B cell (primary cell): ENCODE results near the gene PLEKHH2. TPM values are rescaled to one million over a fixed set of nuclear protein-coding genes. Genes with fewer than 3 reads are reported as not detected.

Experiments used
- ATAC-seq: fragments of 200-7000 bp; cut with Tn5 transposase; one replicate; pipeline ENCODE4 v1.10.0; 2021; ENCODE audit warnings: low read depth, mild to moderate bottlenecking, moderate number of reproducible peaks, moderate library complexity
- CTCF ChIA-PET: fragments of 350-600 bp; sonication (Branson Sonifier 250); formaldehyde crosslinking; loops from one replicate; lab custom pipeline; 2021; ENCODE audit warnings: antibody characterized with exemption, inconsistent platforms; lab: Charles Lee
- POLR2A ChIA-PET: fragments of 350-600 bp; sonication (Branson Sonifier 250); formaldehyde crosslinking; loops from one replicate; lab custom pipeline; 2021; ENCODE audit warnings: antibody characterized with exemption; lab: Charles Lee
- DNase-seq: peaks from one replicate; pipeline ENCODE4 v3.0.0; 2013
- H2AFZ ChIP-seq: 2 replicates; pipeline ENCODE4 v1.6.1; 2012; ENCODE audit warnings: mild to moderate bottlenecking, low read depth, low read length; ENCODE audit not compliant: insufficient read depth, poor library complexity, severe bottlenecking
- H3K27ac ChIP-seq, 2 donors: 1 replicate in 1 of 2; 2 replicates in 1 of 2; pipeline ENCODE4 v1.5.1; 2012 to 2013; ENCODE audit warnings: low read length in 2 of 2, mild to moderate bottlenecking in 2 of 2, moderate library complexity in 1 of 2
- H3K27me3 ChIP-seq, 4 experiments: fragments of 200-600 bp in 1 of 4; sonication (generic) in 1 of 4; replicated peaks in 1 of 4; 1 replicate in 2 of 4; 2 replicates in 2 of 4; pipeline versions ENCODE4 v1.6.1 to v1.7.0; 2013 to 2016; ENCODE audit warnings: low read length in 3 of 4, mild to moderate bottlenecking in 2 of 4, mixed read lengths in 1 of 4, moderate library complexity in 1 of 4; ENCODE audit not compliant: insufficient read depth in 4 of 4, control insufficient read depth in 3 of 4; ENCODE audit errors: control extremely low read depth in 1 of 4
- H3K36me3 ChIP-seq, 2 experiments: replicated peaks in 1 of 2; 1 replicate in 1 of 2; 2 replicates in 1 of 2; pipeline versions ENCODE4 v1.6.1 to v1.7.1; 2013; ENCODE audit warnings: low read length in 1 of 2; ENCODE audit not compliant: insufficient read depth in 2 of 2, control insufficient read depth in 1 of 2; ENCODE audit errors: control extremely low read depth in 1 of 2, extremely low read depth in 1 of 2
- H3K4me1 ChIP-seq, 2 donors: fragments of 200-600 bp in 1 of 2; sonication (generic) in 1 of 2; 1 replicate in 1 of 2; 2 replicates in 1 of 2; pipeline versions ENCODE4 v1.5.1 to v1.6.1; 2013 to 2017; ENCODE audit warnings: low read length in 2 of 2; ENCODE audit not compliant: control insufficient read depth in 2 of 2, insufficient read depth in 2 of 2
- H3K4me2 ChIP-seq: replicated peaks from 2 replicates; pipeline ENCODE3; 2012; ENCODE audit warnings: mild to moderate bottlenecking, low read depth, low read length; ENCODE audit not compliant: poor library complexity, severe bottlenecking
- H3K4me3 ChIP-seq, 5 experiments: fragments of 200-600 bp in 1 of 5; sonication (generic) in 1 of 5; 1 replicate in 3 of 5; 2 replicates in 2 of 5; pipeline versions ENCODE4 v1.5.1 to v1.7.0; 2011 to 2016; ENCODE audit warnings: low read length in 4 of 5, mild to moderate bottlenecking in 4 of 5, low read depth in 2 of 5, control low read depth in 1 of 5, moderate library complexity in 1 of 5; ENCODE audit not compliant: insufficient read depth in 1 of 5; ENCODE audit errors: control extremely low read depth in 1 of 5, extremely low read depth in 1 of 5
- H3K79me2 ChIP-seq: fragments of 200-600 bp; sonication (generic); one replicate; pipeline ENCODE4 v1.6.0; 2016; ENCODE audit warnings: low read length; ENCODE audit not compliant: control insufficient read depth, insufficient read depth
- H3K9ac ChIP-seq: fragments of 200-600 bp; sonication (generic); 2 replicates; pipeline ENCODE4 v1.6.1; 2017; ENCODE audit warnings: mild to moderate bottlenecking, low read length, moderate library complexity
- H3K9me3 ChIP-seq, 3 donors: one replicate each; pipeline versions ENCODE4 v1.6.1 to v1.7.1; 2013; ENCODE audit warnings: low read length in 2 of 3; ENCODE audit not compliant: control insufficient read depth in 2 of 3, insufficient read depth in 1 of 3; ENCODE audit errors: control extremely low read depth in 1 of 3
- H4K20me1 ChIP-seq: 2 replicates; pipeline ENCODE4 v1.6.0; 2012; ENCODE audit warnings: mild to moderate bottlenecking, low read length; ENCODE audit not compliant: insufficient read depth, control insufficient read depth, poor library complexity, severe bottlenecking
- H3K27ac Mint-ChIP-seq: one replicate; pipeline ENCODE4 v1.8.0; 2021; ENCODE audit warnings: mixed read lengths
- H3K27me3 Mint-ChIP-seq: one replicate; pipeline ENCODE4 v1.8.0; 2021; ENCODE audit warnings: mixed read lengths
- H3K4me1 Mint-ChIP-seq: one replicate; pipeline ENCODE4 v1.8.0; 2021; ENCODE audit warnings: mixed read lengths
- H3K4me3 Mint-ChIP-seq: one replicate; pipeline ENCODE4 v1.8.0; 2021; ENCODE audit warnings: mixed read lengths
- H3K9me3 Mint-ChIP-seq: one replicate; pipeline ENCODE4 v1.8.0; 2022; ENCODE audit warnings: mixed read lengths; ENCODE audit not compliant: insufficient read depth
- CTCF ChIP-seq: fragments of 200-600 bp; IDR thresholded peaks from one replicate; pipeline ENCODE4 v1.8.0; 2022; ENCODE audit warnings: antibody characterized with exemption, mild to moderate bottlenecking
- EZH2 ChIP-seq: IDR thresholded peaks from 2 replicates; pipeline ENCODE4 v1.6.1; 2012; ENCODE audit warnings: borderline replicate concordance, low read depth, mild to moderate bottlenecking, moderate library complexity, low read length; ENCODE audit not compliant: insufficient read depth, poor library complexity, severe bottlenecking
- WGBS: methylation state at CpG from one replicate; pipeline ENCODE4 v1.1.5; 2013; ENCODE audit warnings: missing lambda C conversion rate; ENCODE audit not compliant: insufficient coverage; 5-methylcytosine and 5-hydroxymethylcytosine counted together
- intact Hi-C: fragments of 100-400 bp; cut with micrococcal nuclease; formaldehyde crosslinking; loops from one replicate; pipeline ENCODE4 v1.10.0; 2022
- polyA plus RNA-seq: library from polyadenylated mRNA; depleted of rRNA; stranded (reverse); fragments of >200 nt; gene quantifications from 2 replicates; pipeline ENCODE4 v1.2.3, GENCODE V29; 2012
- total RNA-seq, 2 donors: library from RNA; stranded (reverse); fragments of 120-200 nt in 1 of 2; gene quantifications; 1 replicate in 1 of 2; 2 replicates in 1 of 2; pipeline versions ENCODE4 v1.2.3 to v1.2.4, GENCODE V29; 2013 to 2022

The PLEKHH2 gene
- total and polyA plus RNA-seq, 2 donors (not counting 1 experiment from before 2014, with no cell fraction given), result 0.17 to 0.19 TPM

DNA sequence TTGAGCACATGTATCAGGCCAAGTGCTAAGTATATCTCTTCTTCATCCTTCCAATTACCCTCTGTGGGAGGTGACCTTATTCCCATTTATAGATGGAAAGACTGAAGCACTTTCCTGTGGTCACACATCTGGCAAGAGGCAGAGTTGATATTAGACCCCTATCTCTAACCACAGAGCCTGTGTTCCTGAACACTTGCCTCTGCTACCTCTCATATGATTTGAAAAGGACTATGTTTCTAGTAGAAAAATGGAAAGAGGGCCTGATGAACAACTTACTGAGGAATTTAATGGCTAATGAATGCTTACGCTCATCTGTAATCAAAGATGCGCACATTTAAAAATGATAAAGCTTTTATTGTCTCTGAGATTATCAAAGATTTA lies 90.6 kb downstream of the PLEKHH2 start:
- Mint-ChIP-seq H3K9me3 (no peaks in the 10 kb centered on the region), H3K27me3 (peaks cover 32% of the 10 kb centered on the region), H3K27ac (no peak overlapping the region), H3K4me1 (no peaks in the 10 kb centered on the region), H3K4me3 (no peak overlapping the region)
- H3K36me3 ChIP-seq, result no peaks in the 10 kb centered on the region
- no peaks in the 10 kb centered on the region for H3K9me3 ChIP-seq
- H3K79me2 ChIP-seq, result no peaks in the 10 kb centered on the region
- no peak overlapping the region for H3K4me3 ChIP-seq
- 100% methylated on average over 1 of the region's 2 CpGs for WGBS
- peaks cover 0 to 3% (median 0%) of the 10 kb centered on the region in 4 experiments for H3K27me3 ChIP-seq
- DNase-seq (no peak), ATAC-seq (no peak)
- H4K20me1 ChIP-seq, result no peaks in the 10 kb centered on the region
- no peak overlapping the region for H3K27ac ChIP-seq
- no peak overlapping the region for H3K4me2 ChIP-seq
- ChIA-PET POLR2A (no interaction called here), CTCF (no interaction called here)
- intact Hi-C loops, result no loop called here
- no peak overlapping the region for H2AFZ ChIP-seq
- TF ChIP-seq EZH2 (no peak), CTCF (no peak)
- no peak overlapping the region for H3K9ac ChIP-seq
- no peaks in the 10 kb centered on the region for H3K4me1 ChIP-seq

DNA sequence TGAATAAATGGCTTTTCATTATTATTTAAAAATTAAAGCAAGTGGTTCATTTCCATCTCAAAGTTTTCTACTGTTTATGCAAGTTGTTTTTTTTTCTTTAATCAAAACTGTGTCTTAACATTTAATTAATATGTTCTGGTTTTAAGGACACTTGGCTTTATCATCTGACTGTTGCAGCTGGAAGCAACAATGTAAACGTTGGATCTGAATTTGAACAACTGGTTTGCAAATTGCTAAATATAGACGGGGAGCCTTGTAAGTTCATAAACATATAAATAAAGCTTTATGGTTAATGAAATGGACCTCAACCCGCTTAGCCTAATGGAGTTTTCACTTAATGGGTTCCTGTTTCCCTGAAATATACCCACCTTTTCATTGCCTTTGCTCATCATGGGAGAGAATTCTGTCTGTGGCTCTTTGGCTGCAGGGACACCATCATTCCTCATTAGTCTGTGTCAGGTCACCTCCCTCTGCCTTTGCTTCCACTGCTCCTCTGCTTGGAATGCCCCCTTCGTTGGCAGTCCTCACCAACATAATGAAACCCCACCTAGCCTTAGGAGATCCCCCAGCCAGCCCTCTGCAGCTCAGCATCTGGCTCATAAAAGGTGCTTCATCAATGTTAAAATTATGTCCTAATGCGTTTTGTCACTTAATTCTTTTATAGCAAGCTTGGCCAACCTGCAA lies 92.6 kb downstream of the PLEKHH2 start:
- Histone ChIP-seq H3K4me3 (no peak overlapping the region), H3K27me3 (peaks cover 0 to 3% (median 1%) of the 10 kb centered on the region in 4 experiments), H3K9me3 (no peaks in the 10 kb centered on the region), H3K79me2 (no peaks in the 10 kb centered on the region), H3K4me2 (no peak overlapping the region), H2AFZ (no peak overlapping the region), H4K20me1 (no peaks in the 10 kb centered on the region), H3K36me3 (no peaks in the 10 kb centered on the region), H3K4me1 (no peaks in the 10 kb centered on the region), H3K9ac (no peak overlapping the region), H3K27ac (no peak overlapping the region)
- no peaks in the 10 kb centered on the region for H3K9me3 Mint-ChIP-seq
- H3K27me3 Mint-ChIP-seq, result peaks cover 35% of the 10 kb centered on the region
- no peak overlapping the region for H3K4me3 Mint-ChIP-seq
- TF ChIP-seq CTCF (no peak), EZH2 (no peak)
- intact Hi-C loops, result no loop called here
- ChIA-PET CTCF (no interaction called here), POLR2A (no interaction called here)
- no peaks in the 10 kb centered on the region for H3K4me1 Mint-ChIP-seq
- no peak overlapping the region for H3K27ac Mint-ChIP-seq
- DNase-seq, result no peak
- 79% methylated on average over 2 of the region's 5 CpGs for WGBS
- ATAC-seq, result no peak
